SK-N-SH (cell line): ENCODE results near the gene BRINP1. TPM values are rescaled to one million over a fixed set of nuclear protein-coding genes. Genes with fewer than 3 reads are reported as not detected.

ENCODE experiments used
- CTCF ChIA-PET: fragments of 300-600, 350-600 bp; formaldehyde crosslinking; extraction: SDS; loops from one replicate; lab custom pipeline; 2021; lab: Yijun Ruan, JAX
- POLR2A ChIA-PET: fragments of 350-600 bp; sonication (Branson Sonifier 250); formaldehyde crosslinking; extraction: SDS; loops from one replicate; lab custom pipeline; 2020; ENCODE audit warnings: antibody characterized with exemption, inconsistent platforms; lab: Yijun Ruan, JAX
- DNase-seq: peaks from one replicate; pipeline ENCODE4 v3.0.0; 2012
- H2AFZ ChIP-seq: fragments of 200-600 bp; sonication (generic); 2 replicates; pipeline ENCODE4 v1.8.1; 2016; ENCODE audit warnings: antibody characterized with exemption, mild to moderate bottlenecking, low read depth
- H3F3A ChIP-seq: fragments of 200-600 bp; sonication (generic); replicated peaks from 2 replicates; pipeline ENCODE3; 2016; ENCODE audit warnings: antibody characterized with exemption, mild to moderate bottlenecking; ENCODE audit not compliant: insufficient read depth
- H3K27ac ChIP-seq, 2 experiments: fragments of 200-500 bp in 1 of 2; fragments of 200-600 bp in 1 of 2; sonication (Bioruptor generic) in 1 of 2; sonication (generic), shearing (Covaris generic) in 1 of 2; 2 replicates each; pipeline versions ENCODE4 v1.5.1 to v1.6.1; 2014 to 2016; ENCODE audit warnings: low read depth in 2 of 2, inconsistent platforms in 1 of 2, low read length in 1 of 2, mild to moderate bottlenecking in 1 of 2, mixed read lengths in 1 of 2
- H3K27me3 ChIP-seq: fragments of 200-600 bp; sonication (generic), shearing (Covaris generic); 2 replicates; pipeline ENCODE4 v1.6.1; 2016; ENCODE audit warnings: mixed run types; ENCODE audit not compliant: insufficient read depth
- H3K36me3 ChIP-seq, 2 experiments: fragments of 200-500 bp in 1 of 2; fragments of 200-600 bp in 1 of 2; sonication (Bioruptor generic) in 1 of 2; sonication (generic) in 1 of 2; replicated peaks in 1 of 2; 2 replicates each; pipeline versions ENCODE3 to v1.5.1; 2014 to 2016; ENCODE audit warnings: low read length in 1 of 2, mild to moderate bottlenecking in 1 of 2; ENCODE audit not compliant: insufficient read depth in 2 of 2, control insufficient read depth in 1 of 2
- H3K4me1 ChIP-seq, 2 experiments: fragments of 200-500 bp in 1 of 2; fragments of 200-600 bp in 1 of 2; sonication (Bioruptor generic) in 1 of 2; sonication (generic), shearing (Covaris generic) in 1 of 2; 2 replicates each; pipeline versions ENCODE4 v1.5.1 to v1.6.1; 2014 to 2016; ENCODE audit warnings: low read depth in 1 of 2, low read length in 1 of 2, mixed run types in 1 of 2; ENCODE audit not compliant: insufficient read depth in 2 of 2, control insufficient read depth in 1 of 2
- H3K4me2 ChIP-seq: fragments of 200-600 bp; sonication (generic), shearing (Covaris generic); 2 replicates; pipeline ENCODE4 v1.6.1; 2017; ENCODE audit warnings: mixed run types
- H3K4me3 ChIP-seq, 2 experiments: fragments of 200-500 bp in 1 of 2; fragments of 200-600 bp in 1 of 2; sonication (Bioruptor generic) in 1 of 2; sonication (generic), shearing (Covaris generic) in 1 of 2; 2 replicates each; pipeline versions ENCODE4 v1.5.1 to v1.8.1; 2014 to 2016; ENCODE audit warnings: low read depth in 2 of 2, inconsistent platforms in 1 of 2, low read length in 1 of 2, mild to moderate bottlenecking in 1 of 2, mixed read lengths in 1 of 2, moderate library complexity in 1 of 2
- H3K79me2 ChIP-seq: fragments of 200-600 bp; sonication (generic); 2 replicates; pipeline ENCODE4 v1.8.1; 2017; ENCODE audit warnings: mild to moderate bottlenecking; ENCODE audit not compliant: insufficient read depth
- H3K9ac ChIP-seq: fragments of 200-600 bp; sonication (generic); 2 replicates; pipeline ENCODE4 v1.6.1; 2017; ENCODE audit warnings: mixed run types
- H3K9me2 ChIP-seq: fragments of 200-600 bp; sonication (generic); 2 replicates; pipeline ENCODE4 v1.6.1; 2017; ENCODE audit warnings: mixed run types
- H3K9me3 ChIP-seq: fragments of 200-600 bp; sonication (generic); 2 replicates; pipeline ENCODE4 v1.6.1; 2017; ENCODE audit warnings: mixed run types, mild to moderate bottlenecking, moderate library complexity
- H4K20me1 ChIP-seq: fragments of 200-600 bp; sonication (generic); 2 replicates; pipeline ENCODE4 v1.6.1; 2017; ENCODE audit warnings: mild to moderate bottlenecking, mixed run types; ENCODE audit not compliant: insufficient read depth
- CHD2 ChIP-seq: fragments of 150-350 bp; IDR thresholded peaks from 2 replicates; pipeline ENCODE4 v1.6.1; 2018; ENCODE audit warnings: low read length; ENCODE audit not compliant: partially characterized antibody
- ELF1 ChIP-seq: IDR thresholded peaks from 2 replicates; pipeline ENCODE4 v1.4.0; 2012
- FOXM1 ChIP-seq: IDR thresholded peaks from 2 replicates; pipeline ENCODE4 v1.4.0; 2012; ENCODE audit warnings: low read depth, mild to moderate bottlenecking
- NFIC ChIP-seq: IDR thresholded peaks from 2 replicates; pipeline ENCODE4 v1.4.0; 2012; ENCODE audit warnings: borderline replicate concordance
- NRF1 ChIP-seq: IDR thresholded peaks from 2 replicates; pipeline ENCODE4 v1.6.1; 2012; ENCODE audit warnings: low read depth, mild to moderate bottlenecking, low read length
- RAD21 ChIP-seq: IDR thresholded peaks from 2 replicates; pipeline ENCODE4 v1.6.1; 2012; ENCODE audit warnings: mild to moderate bottlenecking, low read length
- SIN3A ChIP-seq: IDR thresholded peaks from 2 replicates; pipeline ENCODE4 v1.6.1; 2012; ENCODE audit warnings: low read depth, mild to moderate bottlenecking, low read length, moderate library complexity, borderline replicate concordance
- TCF12 ChIP-seq: IDR thresholded peaks from 2 replicates; pipeline ENCODE4 v1.4.0; 2012
- WGBS: methylation state at CpG from one replicate; pipeline ENCODE4 v1.1.6; 2017; ENCODE audit warnings: low lambda C conversion rate; 5-methylcytosine and 5-hydroxymethylcytosine counted together
- polyA plus RNA-seq, 3 experiments: library from polyadenylated mRNA; depleted of rRNA; stranded (reverse); fragments of >200 nt; gene quantifications; 2 replicates each; pipeline ENCODE4 v1.2.3, GENCODE V29; 2012
- TF ChIP-seq, protein P1 (sequence below): IDR thresholded peaks from 2 replicates; pipeline ENCODE4 v1.4.0; 2012; ENCODE audit warnings: low read depth, borderline replicate concordance
- TF ChIP-seq, protein P2 (sequence below): IDR thresholded peaks from 2 replicates; pipeline ENCODE4; 2012
- TF ChIP-seq, protein P3 (sequence below): fragments of 150-350 bp; IDR thresholded peaks from 2 replicates; pipeline ENCODE4 v1.6.1; 2016; ENCODE audit warnings: mild to moderate bottlenecking, low read depth, low read length

BRINP1 gene
- polyA plus RNA-seq, 1 of the 3 experiments (the other 2 are of a cell fraction) = 0.41 TPM

DNA sequence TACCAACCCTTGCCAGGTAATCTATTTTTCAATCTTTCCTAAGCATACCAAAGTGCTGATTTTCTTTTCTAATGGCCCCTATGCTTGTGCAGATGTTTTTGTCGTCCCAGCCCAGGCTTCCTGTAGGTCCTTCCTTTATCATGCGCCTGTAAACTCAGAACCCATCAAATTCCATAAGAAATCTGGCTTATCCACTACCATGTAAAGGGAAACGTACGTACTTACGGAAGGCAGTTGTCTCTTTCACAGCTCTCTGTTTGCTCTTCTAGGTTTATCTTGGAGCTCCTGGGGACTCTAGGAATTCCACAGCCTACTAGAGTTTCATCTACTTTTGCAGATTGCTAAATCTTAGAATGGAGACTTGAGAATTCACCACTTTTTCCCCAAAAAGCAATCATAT lies 9.0 kb downstream of the BRINP1 start:
- Histone ChIP-seq H2AFZ (no peak overlapping the region), H3K9me3 (no peaks in the 10 kb centered on the region), H3K9me2 (no peaks in the 10 kb centered on the region), H4K20me1 (no peaks in the 10 kb centered on the region), H3K36me3 (no peaks in the 10 kb centered on the region), H3K27ac (no peak overlapping the region), H3K4me2 (no peak overlapping the region), H3K4me1 (peaks cover 0 to 2% of the 10 kb centered on the region in 2 experiments; a peak in 1 of 4 replicates), H3K79me2 (no peaks in the 10 kb centered on the region), H3K27me3 (no peaks in the 10 kb centered on the region), H3K4me3 (no peak overlapping the region), H3F3A (no peaks in the 10 kb centered on the region), H3K9ac (no peak overlapping the region)
- no peak for DNase-seq
- no peak for TF ChIP-seq TCF12
- TF ChIP-seq, protein P1, sequence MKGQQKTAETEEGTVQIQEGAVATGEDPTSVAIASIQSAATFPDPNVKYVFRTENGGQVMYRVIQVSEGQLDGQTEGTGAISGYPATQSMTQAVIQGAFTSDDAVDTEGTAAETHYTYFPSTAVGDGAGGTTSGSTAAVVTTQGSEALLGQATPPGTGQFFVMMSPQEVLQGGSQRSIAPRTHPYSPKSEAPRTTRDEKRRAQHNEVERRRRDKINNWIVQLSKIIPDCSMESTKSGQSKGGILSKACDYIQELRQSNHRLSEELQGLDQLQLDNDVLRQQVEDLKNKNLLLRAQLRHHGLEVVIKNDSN = no peak
- TF ChIP-seq, protein P2, sequence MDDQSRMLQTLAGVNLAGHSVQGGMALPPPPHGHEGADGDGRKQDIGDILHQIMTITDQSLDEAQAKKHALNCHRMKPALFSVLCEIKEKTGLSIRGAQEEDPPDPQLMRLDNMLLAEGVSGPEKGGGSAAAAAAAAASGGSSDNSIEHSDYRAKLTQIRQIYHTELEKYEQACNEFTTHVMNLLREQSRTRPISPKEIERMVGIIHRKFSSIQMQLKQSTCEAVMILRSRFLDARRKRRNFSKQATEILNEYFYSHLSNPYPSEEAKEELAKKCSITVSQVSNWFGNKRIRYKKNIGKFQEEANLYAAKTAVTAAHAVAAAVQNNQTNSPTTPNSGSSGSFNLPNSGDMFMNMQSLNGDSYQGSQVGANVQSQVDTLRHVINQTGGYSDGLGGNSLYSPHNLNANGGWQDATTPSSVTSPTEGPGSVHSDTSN = no peak
- TF ChIP-seq NRF1 = no peak
- TF ChIP-seq, protein P3, sequence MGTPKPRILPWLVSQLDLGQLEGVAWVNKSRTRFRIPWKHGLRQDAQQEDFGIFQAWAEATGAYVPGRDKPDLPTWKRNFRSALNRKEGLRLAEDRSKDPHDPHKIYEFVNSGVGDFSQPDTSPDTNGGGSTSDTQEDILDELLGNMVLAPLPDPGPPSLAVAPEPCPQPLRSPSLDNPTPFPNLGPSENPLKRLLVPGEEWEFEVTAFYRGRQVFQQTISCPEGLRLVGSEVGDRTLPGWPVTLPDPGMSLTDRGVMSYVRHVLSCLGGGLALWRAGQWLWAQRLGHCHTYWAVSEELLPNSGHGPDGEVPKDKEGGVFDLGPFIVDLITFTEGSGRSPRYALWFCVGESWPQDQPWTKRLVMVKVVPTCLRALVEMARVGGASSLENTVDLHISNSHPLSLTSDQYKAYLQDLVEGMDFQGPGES = no peak
- no peak for TF ChIP-seq RAD21
- no peak for TF ChIP-seq SIN3A
- no peak for TF ChIP-seq ELF1
- no peak for TF ChIP-seq CHD2
- POLR2A ChIA-PET = interaction anchor here (0.8 kb wide), 1 partner anchor 9 kb away, joined by 3 read pairs; the partner anchor contains the start of gene BRINP1
- WGBS = 65% methylated on average over 5 of the region's 5 CpGs
- CTCF ChIA-PET = interaction anchor here (0.5 to 1.6 kb wide), 2 partner anchors 171 to 1190 kb away, joined by 3 to 9 read pairs; no protein-coding TSS in a partner anchor

DNA sequence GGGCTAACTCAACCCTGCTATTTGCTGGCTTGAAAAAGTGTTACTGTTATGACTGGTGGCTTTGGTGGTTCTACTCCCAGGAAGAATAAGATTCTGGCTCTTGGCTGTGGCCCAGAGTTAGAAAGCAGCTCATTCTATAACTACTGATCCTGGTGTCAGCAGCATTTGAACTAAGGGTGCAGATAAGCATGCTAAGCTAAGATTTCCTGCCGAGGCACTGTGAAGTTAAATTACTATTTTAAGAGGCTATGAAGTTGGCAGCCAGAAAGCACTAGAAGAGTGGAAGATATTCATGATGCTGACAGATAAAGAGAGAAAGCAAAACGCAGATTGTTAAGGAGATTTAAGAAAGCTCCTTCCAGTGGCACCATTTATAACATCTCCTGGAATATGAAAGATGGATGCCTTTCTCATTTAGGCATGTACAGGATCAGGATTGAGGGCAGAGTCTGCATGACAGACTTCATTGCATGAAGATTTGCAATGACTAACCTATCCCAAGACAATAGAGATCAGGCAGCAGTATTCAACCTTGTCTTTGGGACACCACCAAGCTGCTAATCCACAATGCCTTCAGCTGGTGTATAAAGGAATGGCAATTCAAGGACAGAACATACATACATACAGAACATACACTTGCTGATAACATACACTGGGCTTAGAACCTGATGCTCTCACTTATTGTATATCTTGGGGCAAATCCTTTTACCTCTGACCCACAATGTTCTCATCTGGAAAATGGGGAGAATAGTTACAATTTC lies 11.7 kb downstream of the BRINP1 start:
- no peak overlapping the region for H3K27ac ChIP-seq
- H3F3A ChIP-seq = no peaks in the 10 kb centered on the region
- H3K4me1 ChIP-seq = peaks cover 0 to 2% of the 10 kb centered on the region in 2 experiments; a peak in 1 of 4 replicates
- 7% methylated on average over 2 of the region's 2 CpGs for WGBS
- H3K79me2 ChIP-seq = no peaks in the 10 kb centered on the region
- no peak overlapping the region for H3K4me2 ChIP-seq
- CTCF ChIA-PET = interaction anchor here (0.6 to 1.3 kb wide), 2 partner anchors 11 to 18 kb away, joined by 3 to 5 read pairs; no protein-coding TSS in a partner anchor
- H3K36me3 ChIP-seq = no peaks in the 10 kb centered on the region
- no peak for DNase-seq
- TF ChIP-seq FOXM1 = no peak
- no peak for TF ChIP-seq NFIC
- TF ChIP-seq RAD21 = peak; percentile 21; the same call in 1 of the 2 replicates
- no peaks in the 10 kb centered on the region for H4K20me1 ChIP-seq
- H3K9ac ChIP-seq = no peak overlapping the region
- H3K4me3 ChIP-seq = no peak overlapping the region
- no peak overlapping the region for H2AFZ ChIP-seq
- no peaks in the 10 kb centered on the region for H3K27me3 ChIP-seq
- POLR2A ChIA-PET = no interaction called here
- H3K9me2 ChIP-seq = no peaks in the 10 kb centered on the region
- H3K9me3 ChIP-seq = no peaks in the 10 kb centered on the region
